HepG2 (cell line): ENCODE results near the gene MAP3K8. TPM values are rescaled to one million over a fixed set of nuclear protein-coding genes. Genes with fewer than 3 reads are reported as not detected.

Source experiments
- AGO2 ChIP-seq: fragments of 200-400 bp; formaldehyde crosslinking; optimal IDR thresholded peaks from 2 replicates; pipeline ENCODE3; 2017; ENCODE audit warnings: mild to moderate bottlenecking, low read depth, low read length, moderate library complexity
- CBFB ChIP-seq: sonication (generic); formaldehyde crosslinking; IDR thresholded peaks from 2 replicates; pipeline ENCODE4 v1.4.0; 2020; ENCODE audit warnings: missing genetic modification reagents
- FLYWCH1 ChIP-seq: sonication (generic); formaldehyde crosslinking; IDR thresholded peaks from 2 replicates; pipeline ENCODE4 v1.8.1; 2023; ENCODE audit warnings: mild to moderate bottlenecking, missing genetic modification reagents
- HNF4A ChIP-seq: sonication (generic); formaldehyde crosslinking; IDR thresholded peaks from 2 replicates; pipeline ENCODE4 v1.4.0; 2020; ENCODE audit warnings: missing genetic modification reagents
- KDM3A ChIP-seq: IDR thresholded peaks from 2 replicates; pipeline ENCODE4 v1.6.1; 2018; ENCODE audit warnings: low read depth, missing compliant biosample characterization
- NCOR1 ChIP-seq: fragments of 200-600 bp; sonication (generic); IDR thresholded peaks from 2 replicates; pipeline ENCODE4 v1.7.0; 2017; ENCODE audit warnings: antibody characterized with exemption, low read length, borderline replicate concordance
- NR2F6 ChIP-seq, 2 experiments: IDR thresholded peaks; 2 replicates each; pipeline ENCODE4 v1.6.1; 2016; ENCODE audit warnings: antibody characterized with exemption in 1 of 2, mild to moderate bottlenecking in 1 of 2
- PHF20 ChIP-seq: sonication (generic); formaldehyde crosslinking; IDR thresholded peaks from 2 replicates; pipeline ENCODE4 v1.5.0; 2020; ENCODE audit warnings: mild to moderate bottlenecking, missing genetic modification reagents
- POGZ ChIP-seq: sonication (generic); formaldehyde crosslinking; IDR thresholded peaks from 2 replicates; pipeline ENCODE4 v1.4.0; 2020; ENCODE audit warnings: mild to moderate bottlenecking, missing genetic modification reagents
- SOX13 ChIP-seq, 3 experiments: fragments of 450-650 bp in 1 of 3; sonication (generic) in 1 of 3; formaldehyde crosslinking in 1 of 3; IDR thresholded peaks in 2 of 3; conservative IDR thresholded peaks in 1 of 3; 2 replicates each; pipeline versions ENCODE4 v1.5.0 to v1.6.1; 2016 to 2020; ENCODE audit warnings: antibody characterized with exemption in 1 of 3, mild to moderate bottlenecking in 1 of 3, missing compliant biosample characterization in 1 of 3, missing genetic modification reagents in 1 of 3, moderate library complexity in 1 of 3
- SP5 ChIP-seq: IDR thresholded peaks from 2 replicates; pipeline ENCODE4 v1.6.1; 2016; ENCODE audit warnings: low read depth, borderline replicate concordance
- ZNF143 ChIP-seq: sonication (generic); formaldehyde crosslinking; IDR thresholded peaks from 2 replicates; pipeline ENCODE4 v1.4.0; 2020; ENCODE audit warnings: missing genetic modification reagents
- ZNF331 ChIP-seq: sonication (generic); formaldehyde crosslinking; IDR thresholded peaks from 2 replicates; pipeline ENCODE4 v1.4.0; 2020; ENCODE audit warnings: missing genetic modification reagents
- ZNF333 ChIP-seq: sonication (generic); formaldehyde crosslinking; IDR thresholded peaks from 2 replicates; pipeline ENCODE4 v1.4.0; 2020; ENCODE audit warnings: mild to moderate bottlenecking, missing genetic modification reagents, borderline replicate concordance
- ZNF44 ChIP-seq: sonication (generic); formaldehyde crosslinking; IDR thresholded peaks from 2 replicates; pipeline ENCODE4 v1.5.1; 2020; ENCODE audit warnings: mild to moderate bottlenecking, missing genetic modification reagents
- ZNF468 ChIP-seq: sonication (generic); formaldehyde crosslinking; IDR thresholded peaks from 2 replicates; pipeline ENCODE4 v1.8.0; 2022; ENCODE audit warnings: mild to moderate bottlenecking, moderate library complexity, missing genetic modification reagents
- ZNF766 ChIP-seq: sonication (generic); formaldehyde crosslinking; IDR thresholded peaks from 2 replicates; pipeline ENCODE4 v1.5.0; 2020; ENCODE audit warnings: missing genetic modification reagents, borderline replicate concordance
- ZZZ3 ChIP-seq: sonication (generic); formaldehyde crosslinking; IDR thresholded peaks from 2 replicates; pipeline ENCODE4 v1.4.0; 2020; ENCODE audit warnings: missing genetic modification reagents, mild to moderate bottlenecking, borderline replicate concordance
- polyA plus RNA-seq, 8 experiments: library from polyadenylated mRNA; depleted of rRNA in 3 of 8; stranded (reverse) in 7 of 8; unstranded in 1 of 8; fragments of >200 nt; fragmentation: Illumina TruSeq in 4 of 8; extraction: Trizol in 4 of 8; gene quantifications; 2 replicates each; pipeline versions ENCODE4 v1.2.1 to v1.2.3, GENCODE V29; 2011 to 2016; ENCODE audit warnings: low read depth in 4 of 8, missing spikeins in 1 of 8, mixed read lengths in 1 of 8; ENCODE audit not compliant: insufficient read depth in 1 of 8
- total RNA-seq, 5 experiments: library from RNA; depleted of rRNA; stranded (reverse); fragments of >200 nt; fragmentation: Illumina TruSeq; extraction: Trizol; gene quantifications; 2 replicates each; pipeline ENCODE4 v1.2.3, GENCODE V29; 2016; ENCODE audit warnings: low read depth in 1 of 5
- TF ChIP-seq, protein P1 (sequence below): IDR thresholded peaks from 2 replicates; pipeline ENCODE4 v1.6.1; 2018; ENCODE audit warnings: missing genetic modification reagents, mild to moderate bottlenecking, missing compliant biosample characterization
- TF ChIP-seq, protein P2 (sequence below): sonication (generic); formaldehyde crosslinking; conservative IDR thresholded peaks from 2 replicates; pipeline ENCODE4 v1.4.0; 2020; ENCODE audit warnings: mild to moderate bottlenecking, missing genetic modification reagents, moderate library complexity
- TF ChIP-seq, protein P3 (sequence below): IDR thresholded peaks from 2 replicates; pipeline ENCODE4 v1.6.1; 2016; ENCODE audit warnings: low read depth, borderline replicate concordance
- TF ChIP-seq, protein P4 (sequence below): sonication (generic); formaldehyde crosslinking; conservative IDR thresholded peaks from 2 replicates; pipeline ENCODE4 v1.4.0; 2020; ENCODE audit warnings: missing genetic modification reagents
- TF ChIP-seq, protein P5 (sequence below): sonication (generic); formaldehyde crosslinking; IDR thresholded peaks from 2 replicates; pipeline ENCODE4 v1.4.0; 2020; ENCODE audit warnings: mild to moderate bottlenecking, missing genetic modification reagents

MAP3K8 gene
- total and polyA plus RNA-seq, 2 of the 13 experiments (the other 11 are each of a cell fraction or from before 2014, with no cell fraction given): 19.3 to 37.9 TPM

DNA sequence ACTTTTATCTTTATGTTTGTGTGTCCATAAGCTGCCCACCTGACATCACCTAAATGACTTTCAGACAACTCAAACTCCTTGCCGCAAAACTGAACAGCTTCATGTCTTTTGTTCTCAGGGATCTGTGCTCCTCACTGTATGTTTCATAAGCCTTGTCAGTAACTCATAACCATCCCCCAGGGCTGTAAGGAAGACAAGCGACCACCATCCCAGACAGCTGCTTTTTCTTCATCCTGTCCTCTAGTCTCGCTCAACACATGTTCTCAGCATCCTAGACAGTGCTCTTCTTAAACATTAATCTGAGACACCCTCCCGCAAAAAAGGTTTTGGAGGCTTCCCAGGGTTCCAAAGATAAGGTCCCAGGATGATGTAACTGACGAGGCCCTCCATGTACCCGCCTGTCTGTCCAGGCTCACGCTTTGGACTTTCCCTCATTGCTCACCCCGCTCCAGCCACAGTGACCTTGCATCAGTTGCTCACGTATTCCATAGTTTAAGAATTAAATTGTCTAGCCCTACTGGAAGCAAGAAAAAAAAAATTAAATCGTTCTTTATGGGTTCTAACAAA, 69.8 kb downstream of the MAP3K8 start (continued):
- TF ChIP-seq ZZZ3 (CRISPR knock-in tag): no peak
- TF ChIP-seq, protein P1, sequence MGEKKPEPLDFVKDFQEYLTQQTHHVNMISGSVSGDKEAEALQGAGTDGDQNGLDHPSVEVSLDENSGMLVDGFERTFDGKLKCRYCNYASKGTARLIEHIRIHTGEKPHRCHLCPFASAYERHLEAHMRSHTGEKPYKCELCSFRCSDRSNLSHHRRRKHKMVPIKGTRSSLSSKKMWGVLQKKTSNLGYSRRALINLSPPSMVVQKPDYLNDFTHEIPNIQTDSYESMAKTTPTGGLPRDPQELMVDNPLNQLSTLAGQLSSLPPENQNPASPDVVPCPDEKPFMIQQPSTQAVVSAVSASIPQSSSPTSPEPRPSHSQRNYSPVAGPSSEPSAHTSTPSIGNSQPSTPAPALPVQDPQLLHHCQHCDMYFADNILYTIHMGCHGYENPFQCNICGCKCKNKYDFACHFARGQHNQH (CRISPR knock-in tag): 0 out of 2 replicates have a peak, but pooled peaks have one; percentile 33
- TF ChIP-seq, protein P2, sequence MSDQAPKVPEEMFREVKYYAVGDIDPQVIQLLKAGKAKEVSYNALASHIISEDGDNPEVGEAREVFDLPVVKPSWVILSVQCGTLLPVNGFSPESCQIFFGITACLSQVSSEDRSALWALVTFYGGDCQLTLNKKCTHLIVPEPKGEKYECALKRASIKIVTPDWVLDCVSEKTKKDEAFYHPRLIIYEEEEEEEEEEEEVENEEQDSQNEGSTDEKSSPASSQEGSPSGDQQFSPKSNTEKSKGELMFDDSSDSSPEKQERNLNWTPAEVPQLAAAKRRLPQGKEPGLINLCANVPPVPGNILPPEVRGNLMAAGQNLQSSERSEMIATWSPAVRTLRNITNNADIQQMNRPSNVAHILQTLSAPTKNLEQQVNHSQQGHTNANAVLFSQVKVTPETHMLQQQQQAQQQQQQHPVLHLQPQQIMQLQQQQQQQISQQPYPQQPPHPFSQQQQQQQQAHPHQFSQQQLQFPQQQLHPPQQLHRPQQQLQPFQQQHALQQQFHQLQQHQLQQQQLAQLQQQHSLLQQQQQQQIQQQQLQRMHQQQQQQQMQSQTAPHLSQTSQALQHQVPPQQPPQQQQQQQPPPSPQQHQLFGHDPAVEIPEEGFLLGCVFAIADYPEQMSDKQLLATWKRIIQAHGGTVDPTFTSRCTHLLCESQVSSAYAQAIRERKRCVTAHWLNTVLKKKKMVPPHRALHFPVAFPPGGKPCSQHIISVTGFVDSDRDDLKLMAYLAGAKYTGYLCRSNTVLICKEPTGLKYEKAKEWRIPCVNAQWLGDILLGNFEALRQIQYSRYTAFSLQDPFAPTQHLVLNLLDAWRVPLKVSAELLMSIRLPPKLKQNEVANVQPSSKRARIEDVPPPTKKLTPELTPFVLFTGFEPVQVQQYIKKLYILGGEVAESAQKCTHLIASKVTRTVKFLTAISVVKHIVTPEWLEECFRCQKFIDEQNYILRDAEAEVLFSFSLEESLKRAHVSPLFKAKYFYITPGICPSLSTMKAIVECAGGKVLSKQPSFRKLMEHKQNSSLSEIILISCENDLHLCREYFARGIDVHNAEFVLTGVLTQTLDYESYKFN: peak; percentile 63
- 0 out of 2 replicates have a peak, but pooled peaks have one; percentile 39 for TF ChIP-seq POGZ (CRISPR knock-in tag)
- TF ChIP-seq, protein P3, sequence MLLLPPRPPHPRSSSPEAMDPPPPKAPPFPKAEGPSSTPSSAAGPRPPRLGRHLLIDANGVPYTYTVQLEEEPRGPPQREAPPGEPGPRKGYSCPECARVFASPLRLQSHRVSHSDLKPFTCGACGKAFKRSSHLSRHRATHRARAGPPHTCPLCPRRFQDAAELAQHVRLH: no peak
- no peak for TF ChIP-seq ZNF468 (CRISPR knock-in tag)
- TF ChIP-seq NR2F6 (IDR thresholded peaks at IDR 0.05): no peak
- TF ChIP-seq NR2F6 (CRISPR knock-in tag; IDR thresholded peaks at IDR 0.05): peak; percentile 39
- TF ChIP-seq ZNF766: no peak
- 0 out of 2 replicates have a peak, but pooled peaks have one; percentile 17 for TF ChIP-seq ZNF331 (CRISPR knock-in tag)
- no peak for TF ChIP-seq KDM3A (CRISPR knock-in tag)
- no peak for TF ChIP-seq ZNF143 (CRISPR knock-in tag)
- TF ChIP-seq ZNF44: no peak
- no peak for TF ChIP-seq FLYWCH1 (CRISPR knock-in tag)
- no peak for TF ChIP-seq SOX13 (IDR thresholded peaks at IDR 0.05)
- peak in 1 of 2 experiments; percentile 20; a peak in 1 of 4 replicates for TF ChIP-seq SOX13 (CRISPR knock-in tag; conservative IDR thresholded peaks at IDR 0.05 in 1 of 2, IDR thresholded peaks at IDR 0.05 in 1 of 2)
- TF ChIP-seq SP5 (CRISPR knock-in tag): peak; percentile 16; the same call in 1 of the 2 replicates
- TF ChIP-seq CBFB (CRISPR knock-in tag): no peak
- no peak for TF ChIP-seq PHF20 (CRISPR knock-in tag)
- TF ChIP-seq NCOR1: no peak
- TF ChIP-seq, protein P4, sequence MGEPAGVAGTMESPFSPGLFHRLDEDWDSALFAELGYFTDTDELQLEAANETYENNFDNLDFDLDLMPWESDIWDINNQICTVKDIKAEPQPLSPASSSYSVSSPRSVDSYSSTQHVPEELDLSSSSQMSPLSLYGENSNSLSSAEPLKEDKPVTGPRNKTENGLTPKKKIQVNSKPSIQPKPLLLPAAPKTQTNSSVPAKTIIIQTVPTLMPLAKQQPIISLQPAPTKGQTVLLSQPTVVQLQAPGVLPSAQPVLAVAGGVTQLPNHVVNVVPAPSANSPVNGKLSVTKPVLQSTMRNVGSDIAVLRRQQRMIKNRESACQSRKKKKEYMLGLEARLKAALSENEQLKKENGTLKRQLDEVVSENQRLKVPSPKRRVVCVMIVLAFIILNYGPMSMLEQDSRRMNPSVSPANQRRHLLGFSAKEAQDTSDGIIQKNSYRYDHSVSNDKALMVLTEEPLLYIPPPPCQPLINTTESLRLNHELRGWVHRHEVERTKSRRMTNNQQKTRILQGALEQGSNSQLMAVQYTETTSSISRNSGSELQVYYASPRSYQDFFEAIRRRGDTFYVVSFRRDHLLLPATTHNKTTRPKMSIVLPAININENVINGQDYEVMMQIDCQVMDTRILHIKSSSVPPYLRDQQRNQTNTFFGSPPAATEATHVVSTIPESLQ (CRISPR knock-in tag): no peak
- no peak for TF ChIP-seq AGO2
- TF ChIP-seq, protein P5, sequence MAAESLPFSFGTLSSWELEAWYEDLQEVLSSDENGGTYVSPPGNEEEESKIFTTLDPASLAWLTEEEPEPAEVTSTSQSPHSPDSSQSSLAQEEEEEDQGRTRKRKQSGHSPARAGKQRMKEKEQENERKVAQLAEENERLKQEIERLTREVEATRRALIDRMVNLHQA: no peak
- no peak for TF ChIP-seq ZNF333
- peak; percentile 63 for TF ChIP-seq HNF4A
